ENCODE measurements around the gene GNB3.
"Not testable (repeated sequence)": the region's sequence is repeated elsewhere in the genome, so short reads cannot be mapped to it uniquely, and the experiment has no call there.

GNB3 gene

GRCh38 chr12:6886206-6886999, 45.7 kb downstream of the GNB3 start:
- DNase-seq: not testable (repeated sequence)

- peak; percentile 46 to 68 (median 65) for DNase-seq
Observed at GRCh38 chr12:6887460-6887859, 46.7 kb downstream of the GNB3 start.

GRCh38 chr12:6888360-6888759, 47.6 kb downstream of the GNB3 start:
- DNase-seq: no peak

GRCh38 chr12:6888794-6889193, 48.1 kb downstream of the GNB3 start:
- not testable (repeated sequence) for DNase-seq

- DNase-seq: not testable (repeated sequence)
Observed at GRCh38 chr12:6889775-6890573, 49.2 kb downstream of the GNB3 start.

GRCh38 chr12:6890789-6891645, 50.3 kb downstream of the GNB3 start:
- DNase-seq: peak; percentile 99 to 100 (median 100)

GRCh38 chr12:6891646-6892001, 50.9 kb downstream of the GNB3 start:
- DNase-seq: peak in 1 of 4 experiments; percentile 12

GRCh38 chr12:6892683-6893082, 52.0 kb downstream of the GNB3 start:
- not testable (repeated sequence) for DNase-seq

GRCh38 chr12:6894321-6894720, 53.6 kb downstream of the GNB3 start:
- DNase-seq: peak; percentile 34 to 70 (median 60)

Data from suppressor macrophage (primary cell).